AG04449 (cell line): Measurements from ENCODE around the gene GTPBP8.

Experiments
- CTCF ChIA-PET: fragments of 350-600 bp; formaldehyde crosslinking; extraction: SDS; loops from one replicate; lab custom pipeline; 2021; ENCODE audit warnings: antibody characterized with exemption; lab: Yijun Ruan, JAX
- POLR2A ChIA-PET: fragments of 400-600, 350-600 bp; formaldehyde crosslinking; extraction: SDS; loops from one replicate; lab custom pipeline; 2020; ENCODE audit warnings: antibody characterized with exemption, inconsistent platforms; lab: Yijun Ruan, JAX
- DNase-seq: peaks from one replicate; pipeline ENCODE4 v3.0.0-alpha.2; 2010; ENCODE audit warnings: low read depth, low spot score
- H3K4me3 ChIP-seq: 2 replicates; pipeline ENCODE4 v1.5.1; 2011; ENCODE audit warnings: low read depth, mild to moderate bottlenecking, control low read depth, low read length
- CTCF ChIP-seq: IDR thresholded peaks from one replicate; pipeline ENCODE4 v1.5.1; 2011; ENCODE audit warnings: mild to moderate bottlenecking, moderate library complexity, low read length, control low read depth, inconsistent platforms; ENCODE audit not compliant: insufficient read depth; ENCODE audit errors: missing control alignments

Gene GTPBP8

GRCh38 chr3:113019182-113020137 is 28.7 kb downstream of the GTPBP8 start:
- no peak for TF ChIP-seq CTCF

DNA sequence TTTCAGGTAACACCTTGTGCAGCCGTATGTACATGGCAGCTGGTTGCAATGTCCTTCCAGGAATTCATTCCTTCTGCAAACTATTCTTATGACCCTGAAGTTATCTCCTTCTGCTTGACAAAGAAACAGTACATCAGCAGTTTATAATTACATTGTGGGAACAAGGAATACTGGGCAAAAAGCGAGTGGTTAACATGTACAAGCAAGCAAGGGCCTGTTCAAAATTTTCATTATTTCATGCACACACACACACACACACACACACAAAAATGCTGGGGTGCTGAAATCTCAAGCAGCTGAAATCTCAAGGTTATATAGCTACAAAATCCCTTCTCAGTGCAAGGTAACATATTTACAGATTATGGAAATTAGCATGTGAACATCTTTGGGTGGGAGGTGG is 30.7 kb downstream of the GTPBP8 start:
- ChIA-PET CTCF (interaction anchor here (7.0 kb wide), 1 partner anchor 14 kb away, joined by 61 read pairs; no protein-coding TSS in a partner anchor), POLR2A (no interaction called here)
- no peak for DNase-seq
- TF ChIP-seq CTCF = no peak
- no peak overlapping the region for H3K4me3 ChIP-seq

More at GRCh38 chr3:113019182-113020137, 28.7 kb downstream of the GTPBP8 start:
- peak; percentile 59 for DNase-seq
- ChIA-PET POLR2A (interaction anchor here (0.6 to 2.7 kb wide), 6 partner anchors 20 to 1420 kb away, joined by 3 to 10 read pairs (median 3); no protein-coding TSS in a partner anchor), CTCF (interaction anchor here (0.9 to 7.0 kb wide), 9 partner anchors 11 to 437 kb away, joined by 3 to 61 read pairs (median 5); no protein-coding TSS in a partner anchor)
- H3K4me3 ChIP-seq = peak overlapping the region; percentile 82

- H3K4me3 ChIP-seq = no peak overlapping the region
- ChIA-PET POLR2A (no interaction called here), CTCF (interaction anchor here (0.7 to 4.6 kb wide), 15 partner anchors 10 to 594 kb away, joined by 3 to 61 read pairs (median 7); a partner anchor contains a TSS)
- DNase-seq = no peak
- no peak for TF ChIP-seq CTCF
These were observed 43.2 kb downstream of the GTPBP8 start for GRCh38 chr3:113034011-113034410.

- no peak overlapping the region for H3K4me3 ChIP-seq
- DNase-seq = no peak
- peak; percentile 82 for TF ChIP-seq CTCF
- ChIA-PET POLR2A (no interaction called here), CTCF (interaction anchor here (0.6 to 4.6 kb wide), 33 partner anchors 9 to 594 kb away, joined by 3 to 61 read pairs (median 4); partner anchors contain the start of gene SPICE1)
These were observed 44.7 kb downstream of the GTPBP8 start for GRCh38 chr3:113035387-113035982.

DNA sequence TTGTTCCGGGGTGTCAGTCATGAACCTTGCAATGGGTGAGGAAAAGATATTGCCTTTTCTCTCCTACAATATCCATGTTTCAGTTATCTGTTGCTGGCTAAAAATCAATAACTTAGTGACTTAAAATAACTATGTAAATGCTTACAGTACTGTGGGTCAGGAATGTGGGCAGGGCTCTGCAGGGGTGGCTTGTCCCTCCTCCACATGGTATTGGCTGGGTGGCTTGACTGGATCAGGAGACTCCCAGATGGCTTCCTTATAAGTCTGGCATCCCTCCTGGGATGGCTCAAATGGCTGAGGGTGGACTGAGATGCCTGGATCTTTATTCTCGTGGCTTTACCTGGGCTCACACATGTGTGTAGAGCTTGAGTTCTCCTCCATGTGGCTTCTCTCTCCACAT is 47.5 kb downstream of the GTPBP8 start:
- DNase-seq = no peak
- no peak overlapping the region for H3K4me3 ChIP-seq
- CTCF ChIA-PET = no interaction called here
- no peak for TF ChIP-seq CTCF
- POLR2A ChIA-PET = no interaction called here

- DNase-seq = no peak
- ChIA-PET POLR2A (no interaction called here), CTCF (no interaction called here)
- H3K4me3 ChIP-seq = no peak overlapping the region
- TF ChIP-seq CTCF = no peak
These were observed 48.8 kb downstream of the GTPBP8 start for GRCh38 chr3:113039546-113039945.
